Activated gamma-delta T cell (primary cell): Measurements from ENCODE around the gene CERS6.
"Not testable (repeated sequence)": the region's sequence is repeated elsewhere in the genome, so short reads cannot be mapped to it uniquely, and the experiment has no call there.

ENCODE experiments used
- DNase-seq: peaks from one replicate; lab custom pipeline; 2025; lab: John Stamatoyannopoulos, UW

The CERS6 gene

DNA sequence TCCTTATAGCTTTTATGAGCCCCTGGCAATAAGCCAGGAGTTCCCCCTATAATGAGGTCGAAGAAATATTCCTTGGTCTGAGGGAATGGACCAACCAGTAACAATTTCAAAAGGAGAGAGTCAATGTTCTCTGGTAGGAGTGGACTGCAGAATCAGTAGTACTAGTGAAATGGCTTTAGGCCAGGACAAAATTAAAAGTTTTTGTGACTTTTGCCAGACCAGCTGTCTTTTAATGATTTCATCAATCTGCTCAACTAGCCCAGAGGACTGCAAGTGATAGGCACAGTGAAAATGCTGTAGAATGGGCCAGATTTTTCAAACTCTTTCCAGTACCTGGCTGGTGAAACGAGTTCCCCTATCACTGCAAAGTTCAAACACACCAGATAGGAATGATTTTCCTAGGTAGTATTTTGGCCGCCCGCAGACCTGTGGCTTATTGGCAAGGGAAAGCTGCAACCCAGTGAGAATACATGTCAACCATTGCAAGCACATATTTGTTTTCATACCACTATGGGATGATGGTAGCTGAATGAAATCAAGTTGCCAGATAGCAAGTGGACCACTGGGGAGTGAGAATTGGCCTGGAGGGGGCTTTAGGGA, 45.5 kb downstream of the CERS6 start:
- no peak for DNase-seq

DNA sequence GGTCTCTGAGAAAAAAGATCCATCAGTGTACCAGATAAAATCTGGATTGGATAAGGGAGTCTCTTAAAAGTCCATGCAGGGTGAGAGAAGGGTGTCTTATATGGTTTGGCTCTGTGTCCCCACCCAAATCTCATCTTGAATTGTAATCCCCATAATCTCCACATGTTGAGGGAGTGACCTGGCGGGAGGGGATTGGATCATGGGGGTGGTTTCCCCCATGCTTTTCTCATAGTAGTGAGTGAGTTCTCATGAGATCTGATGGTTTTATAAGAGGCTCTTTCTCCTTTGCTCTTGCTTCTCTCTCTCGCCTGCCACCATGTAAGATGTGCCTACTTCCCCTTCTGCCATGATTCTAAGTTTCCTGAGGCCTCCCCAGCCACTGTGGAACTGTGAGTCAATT, 46.8 kb downstream of the CERS6 start:
- not testable (repeated sequence) for DNase-seq

DNA sequence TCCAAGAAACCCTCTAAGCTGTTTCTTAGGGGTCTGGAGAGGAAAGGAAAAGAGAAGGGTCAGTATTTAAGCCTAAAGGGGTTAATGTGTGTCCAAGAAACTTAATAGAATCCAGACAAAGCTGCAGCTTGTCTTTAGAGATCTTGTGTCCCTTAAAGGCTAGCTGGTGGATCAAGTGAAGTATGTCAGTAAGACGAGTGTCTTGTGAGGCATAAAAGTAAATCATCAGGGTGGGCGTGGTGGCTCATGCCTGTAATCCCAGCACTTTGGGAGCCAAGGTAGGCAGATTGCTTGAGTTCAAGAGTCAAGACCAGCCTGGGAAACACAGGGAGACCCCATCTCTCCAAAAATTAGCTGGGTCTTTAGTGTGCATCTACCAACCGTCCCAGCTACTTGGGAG, 47.8 kb downstream of the CERS6 start:
- DNase-seq = no peak

DNA sequence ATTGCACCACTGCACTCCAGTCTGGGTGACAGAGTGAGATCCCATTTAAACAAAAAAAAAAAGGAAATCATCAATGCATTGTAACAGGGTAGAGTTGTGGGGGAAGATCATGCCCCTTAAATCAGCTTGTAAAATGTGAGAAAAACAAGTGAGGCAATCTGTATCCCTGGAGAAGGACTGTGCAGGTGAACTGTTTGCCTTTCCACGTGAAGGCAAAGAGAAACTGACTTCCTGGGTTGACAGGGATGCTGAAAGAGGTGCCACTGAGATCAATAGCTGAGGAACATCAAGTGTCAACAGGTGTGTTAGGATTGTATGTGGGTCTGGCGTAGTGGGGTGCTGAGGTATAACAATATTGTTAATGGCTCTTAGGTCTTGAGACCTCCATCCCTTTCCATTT, 48.3 kb downstream of the CERS6 start:
- DNase-seq = no peak

DNA sequence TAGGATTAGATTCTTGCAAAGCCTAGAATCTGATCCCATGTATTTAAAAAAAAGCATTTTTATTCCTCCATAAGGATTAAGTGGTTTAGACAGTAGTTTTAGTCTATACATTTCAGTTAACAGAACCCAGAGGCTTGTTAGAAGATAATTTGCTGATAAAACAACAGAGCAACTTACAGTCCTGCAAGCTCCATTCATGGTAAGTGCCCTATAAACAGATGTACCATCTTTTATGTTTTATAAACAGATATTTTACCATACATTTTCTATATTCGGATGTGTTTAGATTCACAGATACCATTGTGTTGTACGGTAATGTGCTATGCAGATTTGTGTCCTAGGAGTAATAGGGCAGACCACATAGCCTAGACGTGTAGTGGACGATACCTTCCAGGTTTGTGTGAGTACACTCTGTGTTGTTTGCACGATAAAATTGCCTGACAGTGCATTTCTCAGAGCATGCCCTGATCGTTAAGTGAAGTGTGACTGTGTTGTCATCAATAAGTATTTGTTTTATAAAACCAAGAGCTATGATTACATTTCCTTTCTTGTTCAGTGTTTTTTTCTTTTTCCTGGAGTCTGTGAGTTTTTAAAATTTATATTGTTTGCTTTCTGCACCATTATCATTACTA, 54.2 kb downstream of the CERS6 start:
- no peak for DNase-seq

DNA sequence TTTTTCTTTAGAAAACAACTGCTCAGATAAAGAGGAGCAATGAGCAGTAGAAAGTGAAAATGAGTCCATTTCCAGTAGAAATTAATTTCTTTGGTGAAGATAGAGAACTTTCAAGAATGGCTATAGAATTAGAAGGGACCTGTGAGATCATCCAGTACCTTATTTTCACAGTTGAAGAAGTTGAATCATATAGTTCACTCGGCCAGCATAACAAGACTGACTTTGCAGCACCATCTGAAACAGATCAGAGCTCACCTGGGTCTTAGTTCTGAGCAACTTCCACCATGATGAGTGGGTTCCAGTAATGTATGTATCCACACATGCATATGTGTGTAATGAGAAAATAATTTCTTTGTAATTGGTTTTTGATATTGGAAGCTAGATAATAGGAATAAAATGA, 58.6 kb downstream of the CERS6 start:
- DNase-seq = no peak

DNA sequence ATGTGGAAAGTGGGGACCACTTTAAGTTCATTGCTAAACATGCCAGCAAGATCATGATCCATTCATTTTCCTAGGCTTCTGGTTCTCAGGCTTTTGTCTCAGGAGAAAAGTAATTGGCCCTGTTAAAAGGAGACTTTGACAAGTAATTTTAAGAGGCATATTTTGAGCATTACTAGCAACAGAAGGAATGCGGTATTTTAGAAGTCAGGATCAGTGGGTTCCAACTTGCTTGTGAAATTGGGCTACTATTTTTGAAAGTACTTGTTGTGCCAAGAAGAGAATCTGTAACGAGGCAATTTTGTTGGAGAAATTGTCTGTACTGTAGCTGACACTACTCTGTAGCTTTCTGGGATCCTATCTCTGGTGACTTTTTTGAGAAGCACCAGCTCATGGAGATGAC, 59.4 kb downstream of the CERS6 start:
- no peak for DNase-seq

DNA sequence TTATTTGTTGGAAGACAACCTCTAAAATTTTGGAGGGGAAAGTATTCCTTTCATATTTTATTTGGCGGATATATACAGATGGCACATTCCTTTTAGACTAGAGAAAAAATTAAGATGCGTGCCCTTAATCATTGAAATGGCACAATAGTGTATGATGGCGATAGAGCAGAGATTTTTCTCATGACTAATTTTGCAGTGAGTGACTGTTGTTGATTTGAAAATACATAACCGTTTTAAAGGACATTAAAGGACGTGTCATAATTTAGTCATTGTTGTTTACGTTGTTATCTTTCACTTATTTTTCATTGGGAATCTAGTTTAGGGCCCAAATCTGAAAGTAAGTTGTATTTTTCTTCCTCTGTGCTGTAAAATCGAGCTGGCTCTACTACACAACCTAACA, 61.7 kb downstream of the CERS6 start:
- no peak for DNase-seq

DNA sequence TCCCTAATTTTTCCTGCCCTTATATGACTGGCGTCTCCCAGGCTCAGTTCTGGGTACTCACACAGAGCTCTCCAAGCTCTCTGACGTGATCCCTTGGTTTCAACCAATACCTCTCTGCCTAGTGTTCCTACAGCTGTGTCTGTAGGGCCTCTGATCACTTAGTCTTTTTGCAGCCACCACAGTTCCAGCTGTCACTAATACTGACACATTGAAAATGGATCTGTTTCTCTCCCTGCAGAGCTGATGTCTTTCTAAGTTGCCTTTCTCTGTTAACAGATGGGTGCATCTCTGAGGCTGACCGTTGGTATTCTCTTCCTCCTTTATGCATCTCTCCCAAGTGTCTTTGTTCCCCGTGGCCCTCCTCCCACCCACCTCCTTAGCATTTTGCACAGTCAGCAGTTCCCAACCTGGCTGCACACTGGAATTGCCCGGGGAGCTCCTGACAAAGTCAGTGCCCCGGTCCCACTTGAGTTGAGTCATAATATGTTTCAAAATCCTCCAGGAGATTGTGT, 62.5 kb downstream of the CERS6 start:
- no peak for DNase-seq

DNA sequence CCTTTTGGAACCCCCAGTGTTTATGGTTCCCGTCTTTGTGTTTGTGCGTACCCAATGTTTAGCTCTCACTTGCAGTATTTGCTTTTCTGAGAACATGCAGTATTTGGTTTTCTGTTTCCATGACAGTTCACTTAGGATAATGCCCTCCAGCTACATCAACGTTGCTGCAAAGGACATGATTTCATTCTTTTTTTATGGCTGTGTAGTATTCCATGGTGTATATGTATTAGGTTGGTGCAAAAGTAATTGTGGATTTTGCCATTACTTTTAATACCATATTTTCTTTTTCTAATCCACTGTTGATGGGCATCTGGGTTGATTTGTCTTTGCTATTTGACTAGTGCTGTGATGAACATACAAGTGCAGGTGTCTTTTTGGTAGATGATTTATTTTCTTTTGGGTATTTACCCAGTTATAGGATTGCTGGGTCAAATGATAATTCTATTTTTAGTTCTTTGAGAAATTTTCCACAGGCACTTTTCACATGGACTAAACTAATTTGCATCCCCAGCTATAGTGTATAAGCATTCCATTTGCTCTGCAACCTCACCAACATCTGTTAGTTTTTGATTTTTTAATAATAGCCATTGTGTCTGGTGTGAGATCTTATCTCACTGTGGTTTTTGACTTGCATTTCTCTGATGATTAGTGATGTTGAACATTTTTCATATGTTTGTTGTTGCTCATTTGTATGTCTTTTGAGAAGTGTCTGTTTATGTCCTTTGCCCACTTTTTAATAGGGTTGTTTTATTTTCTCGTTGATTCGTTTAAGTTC, 63.6 kb downstream of the CERS6 start:
- DNase-seq = no peak

DNA sequence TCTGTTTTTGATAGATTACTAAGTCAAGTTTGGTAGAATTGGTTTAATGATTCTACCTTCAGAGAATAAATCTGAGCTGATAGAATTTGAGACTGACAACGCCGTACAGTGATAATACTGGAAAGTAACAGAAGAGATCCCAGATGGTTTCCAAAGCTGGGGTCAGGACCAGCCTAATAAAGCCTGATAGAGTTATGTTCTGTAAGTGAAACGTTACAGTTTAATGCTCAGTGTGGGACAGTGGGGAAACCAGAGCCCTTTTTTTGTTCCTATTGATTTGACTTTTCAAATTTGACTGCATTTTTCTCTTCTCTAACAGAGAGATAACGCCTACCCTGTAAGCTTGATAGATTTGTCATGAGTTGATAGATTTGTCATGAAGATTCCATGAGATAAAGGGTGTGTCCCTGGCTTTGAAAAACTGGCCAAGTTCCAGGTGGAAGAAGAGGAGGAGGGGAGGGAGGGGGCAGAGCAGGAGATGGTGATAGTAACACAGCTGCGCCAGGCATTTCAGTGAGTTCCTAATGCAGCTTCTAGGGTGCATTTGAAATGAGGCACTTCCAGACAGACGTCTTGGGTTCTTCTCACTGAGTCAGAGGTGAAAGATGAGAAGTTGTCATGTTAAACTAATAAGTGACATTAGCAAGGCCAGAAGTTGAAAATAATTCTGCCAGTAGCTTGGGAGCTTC, 65.1 kb downstream of the CERS6 start:
- no peak for DNase-seq

DNA sequence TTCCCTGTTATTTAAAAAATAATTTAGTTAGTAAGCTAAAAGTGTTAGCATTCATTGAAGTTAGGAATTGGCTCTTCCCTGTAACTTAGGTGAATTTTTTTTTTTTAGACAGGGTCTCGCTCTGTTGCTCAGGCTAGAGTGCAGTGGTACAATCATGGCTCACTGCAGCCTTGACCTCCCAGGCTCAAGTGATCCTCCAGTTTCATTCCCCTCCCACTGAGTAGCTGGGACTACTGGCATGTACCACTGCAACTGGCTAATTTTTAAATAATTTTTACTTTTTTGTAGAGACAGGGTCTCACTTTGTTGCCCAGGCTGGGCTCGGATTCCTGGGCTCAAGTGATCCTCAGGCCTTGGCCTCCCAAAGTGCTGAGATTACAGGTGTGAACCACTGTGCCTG, 66.4 kb downstream of the CERS6 start:
- DNase-seq = no peak

DNA sequence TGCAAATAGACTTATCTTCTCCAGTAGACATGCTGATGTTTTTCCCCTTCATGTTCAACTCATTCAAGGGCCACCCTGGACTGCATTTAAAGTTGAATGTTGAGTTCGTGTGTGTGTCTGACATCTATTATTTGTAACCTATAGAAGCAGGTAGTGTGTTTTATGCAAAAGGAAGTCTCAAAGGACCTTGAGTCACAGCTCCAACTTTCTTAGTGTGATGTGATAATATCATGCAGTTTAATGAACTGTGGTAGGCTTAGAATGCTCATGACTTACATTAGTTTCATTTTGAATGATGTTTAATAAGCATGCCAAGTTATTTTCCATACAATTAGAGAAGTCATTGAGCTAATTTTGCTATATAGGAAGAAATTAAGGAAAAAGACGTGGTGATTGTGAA, 67.9 kb downstream of the CERS6 start:
- DNase-seq = no peak

DNA sequence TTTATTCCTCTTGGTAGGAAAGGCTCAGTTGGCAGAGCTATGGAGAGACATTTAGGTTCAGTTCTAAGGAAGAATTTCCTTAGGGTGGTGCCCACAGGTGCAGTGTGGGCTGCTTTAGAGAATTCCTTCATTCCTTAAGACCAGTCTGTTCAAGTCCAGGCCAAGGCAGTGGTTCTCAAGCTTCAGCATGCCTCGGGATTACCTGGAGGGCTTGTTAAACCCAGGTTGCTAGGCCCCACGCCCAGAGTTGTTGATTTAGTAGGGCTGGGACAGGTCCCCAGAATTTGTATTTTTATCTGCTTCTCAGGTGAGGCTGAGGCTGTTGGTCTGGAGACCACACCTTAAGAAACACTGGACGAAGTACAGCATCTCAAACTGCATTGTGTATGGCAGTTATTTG, 68.9 kb downstream of the CERS6 start:
- DNase-seq = no peak

DNA sequence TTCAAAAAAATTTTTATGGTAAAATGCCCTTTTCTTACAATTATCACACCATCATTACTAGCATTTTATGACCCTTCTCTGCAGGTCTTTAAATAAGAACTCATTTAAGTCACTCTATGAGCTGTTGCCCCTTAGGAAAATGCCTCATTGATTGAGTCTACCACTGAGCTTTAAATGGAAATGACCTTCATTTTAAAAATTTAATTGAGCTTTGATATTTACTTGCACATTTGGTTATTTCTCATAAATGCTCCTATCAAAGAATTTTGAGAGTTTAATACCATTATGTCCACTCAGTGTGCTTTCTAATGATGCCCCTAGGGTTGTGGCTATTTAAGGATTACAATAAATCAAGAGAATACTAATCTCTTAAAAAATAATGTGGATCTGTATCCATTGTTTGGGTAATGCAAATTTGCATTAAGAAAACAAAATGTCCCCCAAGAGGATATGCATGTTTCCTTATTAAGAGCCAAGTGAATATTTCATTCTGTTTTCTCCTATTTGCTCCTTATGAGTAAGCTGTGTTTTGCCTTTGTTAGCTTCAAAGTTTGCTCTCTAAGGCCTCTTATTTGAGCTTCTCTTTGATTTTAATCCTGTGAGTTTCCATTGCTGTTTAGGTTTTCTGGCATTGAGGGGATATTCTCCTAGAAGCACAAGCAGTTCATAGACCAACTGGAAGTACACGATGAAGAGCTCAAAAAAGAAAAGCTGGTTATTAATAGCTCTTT, 69.8 kb downstream of the CERS6 start:
- DNase-seq = no peak

DNA sequence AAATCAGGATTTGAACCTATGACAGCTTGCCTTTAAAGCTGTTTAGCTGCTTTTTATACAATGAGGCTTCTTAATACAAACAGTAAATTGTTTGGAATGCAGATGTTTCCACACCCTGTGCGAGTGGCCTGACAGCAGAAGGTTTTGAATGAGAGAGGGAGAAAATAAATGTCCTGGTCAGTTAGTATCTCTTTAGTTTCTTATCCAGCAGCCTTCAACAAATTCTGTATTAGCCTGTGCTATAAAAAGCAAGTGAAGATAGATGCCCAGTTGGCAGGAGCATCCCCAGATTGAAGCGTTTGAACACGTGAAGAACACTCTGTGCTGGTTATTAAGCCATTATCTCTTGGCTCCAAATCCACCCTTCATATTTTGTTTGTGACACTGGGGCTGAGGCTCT, 70.6 kb downstream of the CERS6 start:
- DNase-seq = no peak

DNA sequence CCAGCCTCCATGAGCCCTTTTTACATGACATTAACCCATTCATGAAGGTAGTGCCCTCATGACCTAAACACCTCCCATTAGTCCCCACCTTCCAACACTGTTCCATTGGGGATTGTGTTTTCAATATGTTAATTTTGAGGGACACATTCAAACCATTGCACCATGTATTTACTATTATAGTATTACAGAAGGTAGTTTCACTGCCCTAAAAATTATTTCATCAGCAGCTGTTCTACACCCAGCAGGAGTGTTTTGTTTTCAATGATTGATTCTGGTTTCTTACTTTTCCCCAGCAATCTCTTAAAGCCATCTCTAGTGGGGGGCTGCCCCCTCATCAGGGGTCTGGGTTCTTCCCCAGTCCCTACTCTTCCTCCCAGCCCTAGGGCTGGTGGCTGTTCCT, 71.9 kb downstream of the CERS6 start:
- DNase-seq = no peak

DNA sequence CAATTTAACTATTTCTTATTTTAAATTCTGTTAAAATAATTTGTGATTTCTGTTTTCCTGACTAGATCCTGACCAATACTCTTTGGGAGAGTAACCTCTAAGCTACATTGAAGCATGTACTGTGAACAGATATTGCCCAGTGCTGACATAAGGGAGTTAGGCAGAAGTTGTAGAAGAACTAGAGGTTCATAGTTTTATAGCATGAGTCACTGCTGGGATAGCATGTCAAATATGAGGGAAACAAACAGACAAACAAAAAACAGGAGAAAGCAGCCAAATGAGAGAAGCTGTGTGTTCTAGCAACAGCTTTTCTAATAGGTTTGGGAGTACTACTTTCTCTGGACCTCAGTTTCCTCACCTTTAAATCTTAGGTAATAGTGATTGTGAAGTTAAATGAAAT, 72.4 kb downstream of the CERS6 start:
- DNase-seq = no peak

DNA sequence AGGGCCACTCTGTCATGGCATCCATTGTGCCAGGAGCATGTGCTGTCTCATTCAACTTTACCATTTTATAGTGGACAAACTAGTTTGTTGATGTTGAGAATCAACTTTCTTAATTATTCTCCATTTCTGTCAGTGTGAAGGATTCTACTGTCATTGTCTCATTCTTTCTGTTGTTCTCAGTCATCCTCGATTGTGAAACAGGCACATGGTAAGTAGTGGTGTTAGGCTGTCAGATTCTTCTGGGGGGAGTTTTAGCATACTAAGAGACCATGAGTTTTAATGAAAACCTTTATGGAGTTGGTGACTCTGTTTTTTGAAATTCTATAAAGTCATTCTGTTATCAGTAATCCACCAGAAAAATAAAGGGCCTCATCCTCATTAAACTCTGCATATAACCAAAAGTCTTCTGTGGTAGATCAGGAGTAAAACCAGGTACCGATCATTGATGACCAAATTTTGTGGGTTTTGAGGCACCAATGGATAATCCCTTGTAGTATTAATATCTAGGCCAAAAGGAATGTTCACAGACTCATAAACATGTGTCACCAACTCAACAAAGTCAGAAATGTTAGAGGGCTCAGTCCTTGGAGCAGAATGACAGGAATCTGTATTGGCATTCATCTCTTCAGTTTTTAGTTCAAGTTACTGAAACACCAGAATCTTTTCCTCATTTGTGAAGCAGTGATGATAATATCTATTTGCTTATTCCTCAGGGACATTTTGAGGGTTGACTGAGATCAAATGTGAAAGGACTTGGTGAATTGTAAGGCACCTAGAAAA, 73.2 kb downstream of the CERS6 start:
- no peak for DNase-seq

DNA sequence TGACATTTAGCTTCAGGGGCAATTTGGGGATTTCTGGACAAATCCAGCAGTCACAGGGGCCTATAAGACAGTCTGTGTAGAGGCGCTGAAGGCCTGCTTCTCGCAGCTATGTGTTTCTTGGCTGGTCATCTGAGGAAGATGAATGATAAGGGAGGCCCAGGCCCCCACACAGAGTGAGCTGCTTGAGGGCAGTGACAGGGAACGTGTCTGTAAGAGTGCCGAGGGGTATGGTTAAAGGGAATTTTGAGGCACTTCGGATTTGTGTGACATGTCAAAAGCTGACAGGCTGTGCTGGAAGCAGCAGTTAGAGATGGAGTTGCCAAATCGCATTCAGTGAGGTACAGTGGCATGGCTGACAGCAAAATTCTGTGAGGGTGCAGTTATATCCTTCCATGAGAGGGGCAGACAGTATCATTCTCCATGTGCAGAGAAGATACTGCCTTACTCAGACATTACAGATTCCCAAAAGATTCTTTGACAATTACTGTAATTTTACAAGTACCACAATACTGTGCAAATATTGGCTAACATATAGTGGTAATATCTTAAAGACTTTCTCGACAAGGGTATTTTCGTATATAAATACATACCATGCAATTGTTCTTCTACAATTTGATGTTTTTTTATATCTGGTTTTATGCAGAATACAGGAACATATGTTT, 74.0 kb downstream of the CERS6 start:
- DNase-seq = no peak
